ENCODE results near the gene IL27RA. TPM values are rescaled to one million over a fixed set of nuclear protein-coding genes. Genes with fewer than 3 reads are reported as not detected.

IL27RA gene
- polyA plus RNA-seq, 3 donors, result 6.5 to 7.6 (median 6.5) TPM

Other genes starting within 250 kb of the IL27RA start
- gene ZSWIM4, start 236.3 kb upstream of the IL27RA start, polyA plus RNA-seq (ENCODE audit: insufficient read length in 3 of 3), result 10 to 100 TPM; 10.4 to 12.1 (median 11.0) TPM
- gene NANOS3, start 154.6 kb upstream of the IL27RA start, polyA plus RNA-seq (ENCODE audit: insufficient read length in 3 of 3), result 1 to 10 TPM; 1.6 to 2.5 (median 1.6) TPM
- gene BRME1, start 125.6 kb upstream of the IL27RA start, polyA plus RNA-seq (ENCODE audit: insufficient read length in 3 of 3), result 1 to 10 TPM; 6.3 to 9.9 (median 7.1) TPM
- gene CC2D1A, start 125.6 kb upstream of the IL27RA start, polyA plus RNA-seq (ENCODE audit: insufficient read length in 3 of 3), result 10 to 100 TPM; 27.6 to 37.7 (median 34.7) TPM
- 1 to 10 TPM in 2 of 3 donors, under 1 TPM in 1; 0.97 to 1.5 (median 1.4) TPM for gene PODNL1, start 93.3 kb upstream of the IL27RA start, polyA plus RNA-seq (ENCODE audit: insufficient read length in 3 of 3)
- 10 to 100 TPM; 37.6 to 45.2 (median 40.6) TPM for gene DCAF15, start 79.3 kb upstream of the IL27RA start, polyA plus RNA-seq (ENCODE audit: insufficient read length in 3 of 3)
- 10 to 100 TPM; 14.5 to 17.0 (median 15.3) TPM for gene RFX1, start 25.4 kb upstream of the IL27RA start, polyA plus RNA-seq (ENCODE audit: insufficient read length in 3 of 3)
- not detected for gene RLN3, start 3.6 kb upstream of the IL27RA start, polyA plus RNA-seq (ENCODE audit: insufficient read length in 3 of 3)
- 10 to 100 TPM; 22.7 to 30.3 (median 23.0) TPM for gene PALM3, start 30.3 kb downstream of the IL27RA start, polyA plus RNA-seq (ENCODE audit: insufficient read length in 3 of 3)
- gene MISP3, start 41.0 kb downstream of the IL27RA start, polyA plus RNA-seq (ENCODE audit: insufficient read length in 3 of 3), result 1 to 10 TPM; 7.9 to 8.7 (median 8.2) TPM
- gene C19orf67, start 54.0 kb downstream of the IL27RA start, polyA plus RNA-seq (ENCODE audit: insufficient read length in 3 of 3), result under 1 TPM in 1 of 3 donors, not detected in 2; 0.10 TPM
- 10 to 100 TPM; 38.3 to 61.6 (median 47.8) TPM for gene SAMD1, start 59.0 kb downstream of the IL27RA start, polyA plus RNA-seq (ENCODE audit: insufficient read length in 3 of 3)
- gene PRKACA, start 86.0 kb downstream of the IL27RA start, polyA plus RNA-seq (ENCODE audit: insufficient read length in 3 of 3), result 100 to 1,000 TPM in 1 of 3 donors, 10 to 100 TPM in 2; 80.0 to 103 (median 87.6) TPM
- gene ASF1B, start 104.8 kb downstream of the IL27RA start, polyA plus RNA-seq (ENCODE audit: insufficient read length in 3 of 3), result 10 to 100 TPM; 17.0 to 22.4 (median 20.3) TPM
- gene ADGRL1, start 174.4 kb downstream of the IL27RA start, polyA plus RNA-seq (ENCODE audit: insufficient read length in 3 of 3), result 10 to 100 TPM; 41.5 to 51.7 (median 45.3) TPM

Measured in renal pelvis (tissue), 3 donors.